Endodermal cell (in vitro differentiated cells): Measurements from ENCODE around the gene MAPKAPK3. TPM values are rescaled to one million over a fixed set of nuclear protein-coding genes. Genes with fewer than 3 reads are reported as not detected.

ENCODE experiments used
- DNase-seq: peaks from one replicate; pipeline ENCODE4 v3.0.0-alpha.2; 2017
- H3K27ac ChIP-seq: 2 replicates; pipeline ENCODE4 v1.5.1; 2013; ENCODE audit warnings: mild to moderate bottlenecking, low read depth, low read length, moderate library complexity
- H3K27me3 ChIP-seq: 2 replicates; pipeline ENCODE4 v1.6.1; 2013; ENCODE audit warnings: mild to moderate bottlenecking, low read length, moderate library complexity; ENCODE audit not compliant: insufficient read depth, control insufficient read depth, poor library complexity, severe bottlenecking
- H3K36me3 ChIP-seq: 2 replicates; pipeline ENCODE4 v1.7.0; 2013; ENCODE audit warnings: mild to moderate bottlenecking, low read length, moderate library complexity; ENCODE audit not compliant: control insufficient read depth, insufficient read depth
- H3K4me1 ChIP-seq: one replicate; pipeline ENCODE4 v1.7.0; 2013; ENCODE audit warnings: low read length; ENCODE audit not compliant: control insufficient read depth, insufficient read depth
- H3K4me3 ChIP-seq: 2 replicates; pipeline ENCODE4 v1.5.1; 2013; ENCODE audit warnings: mild to moderate bottlenecking, low read length, moderate library complexity
- H3K9ac ChIP-seq: 2 replicates; pipeline ENCODE4 v1.6.1; 2013; ENCODE audit warnings: mild to moderate bottlenecking, low read length, moderate library complexity; ENCODE audit not compliant: poor library complexity, severe bottlenecking; ENCODE audit errors: extremely low read depth
- H3K9me3 ChIP-seq: 2 replicates; pipeline ENCODE4 v1.6.1; 2013; ENCODE audit warnings: mild to moderate bottlenecking, low read length, moderate library complexity; ENCODE audit not compliant: control insufficient read depth
- H3K27ac Mint-ChIP-seq: 2 replicates; pipeline ENCODE4 v1.8.0; 2020; ENCODE audit warnings: mixed read lengths
- H3K27me3 Mint-ChIP-seq: 2 replicates; pipeline ENCODE4 v1.8.0; 2021; ENCODE audit warnings: mild to moderate bottlenecking, mixed read lengths; ENCODE audit not compliant: insufficient read depth
- H3K36me3 Mint-ChIP-seq: 2 replicates; pipeline ENCODE4 v1.8.0; 2020; ENCODE audit warnings: low read depth, mixed read lengths
- H3K4me1 Mint-ChIP-seq: 2 replicates; pipeline ENCODE4 v1.8.0; 2020; ENCODE audit warnings: mixed read lengths
- H3K4me3 Mint-ChIP-seq: 2 replicates; pipeline ENCODE4 v1.8.0; 2020; ENCODE audit warnings: mild to moderate bottlenecking, moderate library complexity, mixed read lengths
- H3K9me3 Mint-ChIP-seq: 2 replicates; pipeline ENCODE4 v1.8.0; 2020; ENCODE audit warnings: mild to moderate bottlenecking, mixed read lengths
- CTCF ChIP-seq: fragments of 200-600 bp; sonication (generic); conservative IDR thresholded peaks from 2 replicates; pipeline ENCODE4 v1.5.0; 2021; ENCODE audit warnings: antibody characterized with exemption, mild to moderate bottlenecking
- WGBS, 2 experiments: methylation state at CpG; one replicate each; pipeline versions ENCODE4 v1.1.5 to v1.1.7; 2013; ENCODE audit warnings: missing lambda C conversion rate in 2 of 2, mixed read lengths in 1 of 2; ENCODE audit not compliant: insufficient coverage in 1 of 2, insufficient read length in 1 of 2; 5-methylcytosine and 5-hydroxymethylcytosine counted together
- total RNA-seq, 2 donors: library from RNA; stranded (reverse); fragmentation: NEBNext Ultra II Directional in 1 of 2; extraction: Animal tissue kit (Norgen Biotek cat#: 25700) in 1 of 2; gene quantifications; 2 replicates in 1 of 2; 3 replicates in 1 of 2; pipeline ENCODE4 v1.2.1, GENCODE V29; 2021

The MAPKAPK3 gene
- total RNA-seq, 2 donors from 2014 or later, result 37.2 to 39.7 TPM

- H3K9me3 Mint-ChIP-seq, result no peaks in the 10 kb centered on the region
Measured at GRCh38 chr3:50657407-50657806, 40.5 kb downstream of the MAPKAPK3 start.

GRCh38 chr3:50657816-50658215, 40.9 kb downstream of the MAPKAPK3 start:
- no peak overlapping the region for H3K4me3 ChIP-seq
- no peaks in the 10 kb centered on the region for H3K27me3 ChIP-seq
- Mint-ChIP-seq H3K4me3 (no peak overlapping the region), H3K9me3 (no peaks in the 10 kb centered on the region), H3K36me3 (no peaks in the 10 kb centered on the region), H3K4me1 (peaks cover 8% of the 10 kb centered on the region), H3K27me3 (peaks cover 8% of the 10 kb centered on the region), H3K27ac (no peak overlapping the region)
- H3K27ac ChIP-seq, result no peak overlapping the region
- no peaks in the 10 kb centered on the region for H3K36me3 ChIP-seq
- no peak for TF ChIP-seq CTCF
- WGBS, 2 experiments, result 90 to 94% methylated on average over 2 to 3 of the region's 3 CpGs
- H3K4me1 ChIP-seq, result no peaks in the 10 kb centered on the region
- no peak for DNase-seq
- no peaks in the 10 kb centered on the region for H3K9me3 ChIP-seq
- no peak overlapping the region for H3K9ac ChIP-seq

More at GRCh38 chr3:50657407-50657806, 40.5 kb downstream of the MAPKAPK3 start:
- Mint-ChIP-seq H3K27ac (no peak overlapping the region), H3K36me3 (no peaks in the 10 kb centered on the region), H3K4me3 (no peak overlapping the region), H3K4me1 (peaks cover 8% of the 10 kb centered on the region), H3K27me3 (peaks cover 8% of the 10 kb centered on the region)
- no peak for TF ChIP-seq CTCF
- no peak overlapping the region for H3K9ac ChIP-seq
- no peaks in the 10 kb centered on the region for H3K36me3 ChIP-seq
- no peak overlapping the region for H3K4me3 ChIP-seq
- H3K27me3 ChIP-seq, result no peaks in the 10 kb centered on the region
- no peak for DNase-seq
- H3K4me1 ChIP-seq, result no peaks in the 10 kb centered on the region
- H3K9me3 ChIP-seq, result no peaks in the 10 kb centered on the region
- no peak overlapping the region for H3K27ac ChIP-seq
- 91 to 94% methylated on average over 5 of the region's 5 CpGs for WGBS, 2 experiments

GRCh38 chr3:50658416-50658815, 41.5 kb downstream of the MAPKAPK3 start:
- 91 to 95% methylated on average over 4 to 6 of the region's 6 CpGs for WGBS, 2 experiments
- no peak overlapping the region for H3K4me3 ChIP-seq
- Mint-ChIP-seq H3K27ac (no peak overlapping the region), H3K9me3 (no peaks in the 10 kb centered on the region), H3K4me1 (peaks cover 8% of the 10 kb centered on the region), H3K4me3 (no peak overlapping the region), H3K27me3 (peaks cover 8% of the 10 kb centered on the region), H3K36me3 (no peaks in the 10 kb centered on the region)
- TF ChIP-seq CTCF, result no peak
- H3K9ac ChIP-seq, result no peak overlapping the region
- H3K27me3 ChIP-seq, result no peaks in the 10 kb centered on the region
- no peaks in the 10 kb centered on the region for H3K4me1 ChIP-seq
- DNase-seq, result peak; percentile 26
- no peak overlapping the region for H3K27ac ChIP-seq
- H3K9me3 ChIP-seq, result no peaks in the 10 kb centered on the region
- no peaks in the 10 kb centered on the region for H3K36me3 ChIP-seq
